GM19372 (cell line): ENCODE results near the gene SETD4.
"Not testable (repeated sequence)": the region's sequence is repeated elsewhere in the genome, so short reads cannot be mapped to it uniquely, and the experiment has no call there.

Source experiments
- ATAC-seq: cut with Tn5 transposase; IDR thresholded peaks from one replicate; pipeline ENCODE4 v1.9.1; 2021; ENCODE audit warnings: mild to moderate bottlenecking, low read depth, moderate library complexity; ENCODE audit not compliant: unreplicated experiment

SETD4 gene, protein sequence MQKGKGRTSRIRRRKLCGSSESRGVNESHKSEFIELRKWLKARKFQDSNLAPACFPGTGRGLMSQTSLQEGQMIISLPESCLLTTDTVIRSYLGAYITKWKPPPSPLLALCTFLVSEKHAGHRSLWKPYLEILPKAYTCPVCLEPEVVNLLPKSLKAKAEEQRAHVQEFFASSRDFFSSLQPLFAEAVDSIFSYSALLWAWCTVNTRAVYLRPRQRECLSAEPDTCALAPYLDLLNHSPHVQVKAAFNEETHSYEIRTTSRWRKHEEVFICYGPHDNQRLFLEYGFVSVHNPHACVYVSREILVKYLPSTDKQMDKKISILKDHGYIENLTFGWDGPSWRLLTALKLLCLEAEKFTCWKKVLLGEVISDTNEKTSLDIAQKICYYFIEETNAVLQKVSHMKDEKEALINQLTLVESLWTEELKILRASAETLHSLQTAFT

DNA sequence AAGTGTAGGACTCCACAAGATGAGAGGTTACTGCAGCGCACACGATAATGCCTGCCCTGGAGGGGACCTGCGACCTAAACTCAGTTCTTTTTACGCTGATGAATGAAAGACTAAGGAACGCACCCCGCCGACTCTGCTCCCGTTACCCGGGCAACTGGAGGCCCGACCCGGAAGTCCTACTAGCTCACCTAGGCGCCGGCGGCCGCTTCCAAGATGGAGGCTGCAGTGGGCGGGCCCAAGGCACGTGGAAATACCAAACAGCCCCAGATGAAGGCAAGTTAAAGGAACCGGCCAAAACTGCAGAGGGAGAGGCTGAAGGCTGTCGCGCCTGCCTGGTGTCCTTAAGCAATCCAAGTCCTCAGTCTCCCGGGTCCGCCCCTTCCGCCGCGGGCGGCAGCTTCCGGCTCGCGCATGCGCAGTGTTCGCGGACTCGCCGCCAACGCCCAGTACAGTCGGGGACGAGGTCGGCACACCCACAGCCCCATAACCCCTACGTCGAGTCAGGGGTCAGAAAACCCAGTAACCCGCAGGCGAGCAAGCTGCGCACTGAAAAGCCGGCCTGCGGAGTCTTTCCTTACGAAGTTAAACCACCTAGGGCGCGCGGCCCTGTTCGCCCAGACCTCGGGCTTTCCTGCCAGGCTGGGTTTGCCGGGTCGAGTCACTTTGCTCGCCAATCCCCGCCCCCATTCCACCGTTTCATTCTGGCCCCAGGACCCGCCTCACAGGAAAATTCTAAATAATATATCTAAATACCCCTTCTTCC, at the start of gene SETD4:
Gene SETD4, minus strand, starts transcription at position 368 of the 763 bp plus-strand sequence. CDS start 1,638 bp downstream, outside the sequence.
- ATAC-seq = peak; percentile 85

- no peak for ATAC-seq
Observed at GRCh38 chr21:36109868-36110267, 49.5 kb upstream of the SETD4 start.

DNA sequence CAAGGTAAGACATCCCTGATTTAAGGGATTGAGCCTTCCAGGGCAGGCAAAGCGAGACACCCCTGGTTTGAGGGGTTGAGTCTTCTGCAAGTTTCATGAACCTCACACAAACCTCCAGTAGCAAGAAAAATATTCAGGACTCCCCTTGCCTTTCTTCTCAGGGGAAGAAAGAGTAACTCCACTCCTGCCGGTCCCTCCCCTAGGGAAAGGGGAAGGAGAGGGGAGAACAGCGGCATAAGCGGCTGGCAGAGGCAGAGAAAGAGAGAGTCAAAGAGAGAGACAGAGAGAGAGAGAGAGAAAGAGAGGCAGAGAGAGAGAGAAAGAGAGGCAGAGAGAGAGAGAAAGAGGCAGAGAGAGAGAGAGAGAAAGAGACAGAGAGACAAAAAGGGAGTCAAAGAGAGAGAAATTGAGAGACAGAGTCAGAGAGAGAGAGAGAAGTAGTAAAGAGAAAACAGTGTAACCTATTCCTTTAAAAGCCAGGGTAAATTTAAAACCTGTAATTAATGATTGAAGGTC, 45.1 kb upstream of the SETD4 start:
- ATAC-seq = no peak

DNA sequence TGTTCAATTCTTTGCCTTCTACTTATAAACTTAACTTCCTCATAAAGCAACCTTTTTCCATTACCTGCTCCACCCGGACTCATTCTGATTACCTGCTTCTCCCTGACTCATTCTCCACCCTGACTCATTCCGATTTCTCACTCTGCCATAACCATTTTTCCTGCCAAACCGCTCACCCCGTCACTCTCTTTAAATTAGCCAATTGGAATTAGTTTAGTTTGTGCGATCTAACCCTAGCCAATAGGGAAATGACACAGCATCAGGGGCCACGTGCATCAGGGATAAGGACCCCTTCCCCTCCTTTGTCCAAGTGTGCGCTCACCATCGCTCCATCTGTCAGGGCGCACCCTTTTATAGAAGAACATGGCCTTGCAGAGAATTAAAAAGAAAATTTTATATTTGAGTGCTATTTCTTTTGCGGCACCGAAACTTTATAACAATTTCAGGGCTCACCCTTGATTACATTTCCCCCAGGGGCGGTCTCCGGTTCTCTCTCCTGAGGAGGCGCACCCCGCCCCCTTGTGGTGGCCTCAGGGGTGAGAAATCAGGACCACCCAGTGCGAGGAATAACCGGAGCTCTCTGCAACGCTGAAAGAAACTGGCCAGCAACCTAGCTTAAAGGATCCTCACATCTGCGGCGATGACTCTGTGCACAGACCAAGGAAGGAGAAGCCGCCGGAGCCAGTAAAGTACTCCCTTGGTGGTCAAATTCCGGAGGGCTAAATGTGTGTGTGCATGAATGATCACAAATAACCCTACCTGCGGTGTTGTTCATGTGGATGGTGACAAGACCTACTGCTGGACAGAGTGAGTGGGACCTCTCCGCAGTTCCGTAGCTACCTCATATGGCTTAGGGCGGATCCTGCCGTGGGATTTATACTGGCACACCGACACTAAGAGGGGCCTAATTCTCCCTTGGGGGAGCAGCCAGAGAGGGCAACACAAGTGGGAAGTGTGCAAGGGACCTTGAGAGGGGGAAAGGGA, 44.3 kb upstream of the SETD4 start:
- ATAC-seq = no peak

GRCh38 chr21:36103434-36103833, 43.1 kb upstream of the SETD4 start:
- no peak for ATAC-seq

DNA sequence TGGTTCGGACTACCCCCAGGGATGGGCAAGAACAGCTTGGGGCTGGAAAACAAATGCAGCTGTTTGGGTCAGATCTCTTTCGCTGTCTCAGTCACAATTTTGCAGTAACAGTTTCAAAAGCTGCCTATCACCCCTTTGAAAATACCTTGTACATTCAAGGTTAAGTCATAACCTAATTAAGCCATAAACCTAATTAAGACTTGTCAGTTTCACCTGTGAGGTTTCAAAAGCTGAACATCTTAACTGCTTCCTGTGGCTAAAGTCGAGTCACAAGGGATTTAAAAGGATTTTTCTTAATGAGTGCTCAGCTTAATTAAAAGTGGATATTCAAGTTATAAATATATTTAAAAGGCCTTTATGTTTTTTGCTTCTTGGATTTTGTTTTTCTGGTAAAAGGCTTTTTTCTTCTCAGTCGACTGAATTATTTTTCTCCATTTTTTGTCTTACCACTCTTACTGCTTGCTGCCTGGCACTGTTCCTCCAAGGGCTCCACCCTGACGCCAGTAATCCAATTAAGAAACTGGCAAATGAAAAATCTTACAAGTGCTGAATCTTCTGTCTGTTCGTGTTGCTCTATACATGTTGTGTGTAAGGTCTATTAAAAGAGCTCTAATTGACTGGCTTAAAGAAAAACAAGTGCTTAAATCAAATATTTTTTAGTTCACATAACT, 40.8 kb upstream of the SETD4 start:
- ATAC-seq = no peak

DNA sequence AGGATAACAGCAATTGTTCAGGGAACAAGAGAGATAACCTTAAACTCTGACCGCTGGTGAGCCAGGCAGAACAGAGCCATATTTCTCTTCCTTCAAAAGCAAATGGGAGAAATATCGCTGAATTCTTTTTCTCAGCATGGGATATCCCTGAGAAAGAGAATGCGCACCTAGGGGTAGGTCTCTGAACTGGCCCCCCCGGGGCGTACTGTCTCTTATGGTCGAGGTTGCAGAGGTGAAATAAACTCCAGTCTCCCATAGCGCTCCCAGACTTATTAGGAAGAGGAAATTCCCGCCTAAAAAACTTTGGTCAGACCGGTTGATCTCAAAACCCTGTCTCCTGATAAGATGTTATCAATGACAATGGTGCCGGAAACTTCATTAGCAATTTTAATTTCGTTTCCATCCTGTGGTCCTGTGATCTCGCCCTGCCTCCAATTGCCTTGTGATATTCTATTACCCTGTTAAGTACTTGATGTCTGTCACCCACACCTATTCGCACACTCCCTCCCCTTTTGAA, 39.4 kb upstream of the SETD4 start:
- not testable (repeated sequence) for ATAC-seq

- no peak for ATAC-seq
Observed at GRCh38 chr21:36099000-36099399, 38.7 kb upstream of the SETD4 start.

DNA sequence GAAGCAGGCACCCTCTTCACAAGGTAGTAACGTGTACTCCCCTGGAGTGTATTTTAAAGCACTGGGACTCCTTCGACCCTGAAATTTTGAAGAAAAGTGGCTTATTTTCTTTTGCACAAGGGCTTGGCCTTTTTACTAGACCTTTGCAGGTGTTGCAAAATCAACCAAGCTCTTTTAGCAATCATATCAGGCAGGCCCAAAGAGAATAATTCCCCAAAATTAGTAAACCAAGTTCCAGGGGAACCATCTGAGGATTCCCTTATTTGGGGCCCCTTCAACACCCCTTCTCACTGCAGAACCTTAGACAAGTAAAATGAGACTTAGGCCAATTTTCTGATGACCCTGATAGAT, 37.8 kb upstream of the SETD4 start:
- no peak for ATAC-seq

DNA sequence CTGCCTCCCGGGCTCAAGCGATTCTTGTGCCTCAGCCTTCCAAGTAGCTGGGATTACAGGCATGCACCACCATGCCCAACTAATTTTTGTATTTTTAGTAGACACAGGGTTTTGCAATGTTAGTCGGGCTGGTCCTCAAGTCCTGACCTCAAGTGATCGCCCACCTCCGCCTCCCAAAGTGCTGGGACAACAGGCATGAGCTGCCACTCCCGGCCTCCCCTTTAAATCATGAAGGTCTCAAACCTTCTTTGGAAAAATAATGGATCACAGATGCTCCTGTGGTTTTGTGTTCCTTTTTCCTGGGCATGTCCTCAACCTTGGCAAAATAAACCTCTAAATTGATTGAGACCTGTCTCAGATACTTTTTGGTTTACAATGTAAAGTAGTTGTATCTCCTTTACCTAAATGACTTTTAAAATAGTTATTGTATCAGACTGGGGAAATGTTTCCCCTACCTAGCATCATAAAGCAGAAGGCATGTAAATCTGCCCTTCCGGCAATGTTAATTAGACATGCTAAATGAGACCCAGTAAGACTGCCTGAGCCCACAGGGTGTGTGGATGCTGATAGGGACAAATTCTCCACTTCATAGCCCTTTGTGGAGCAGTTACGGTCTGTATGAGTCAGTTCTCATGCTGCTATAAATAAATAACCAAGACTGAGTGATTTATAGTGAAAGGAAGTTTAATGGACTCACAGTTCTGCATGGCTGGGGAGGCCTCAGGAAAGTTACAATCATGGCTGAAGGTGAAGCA, 37.3 kb upstream of the SETD4 start:
- no peak for ATAC-seq

GRCh38 chr21:36096398-36097290, 36.3 kb upstream of the SETD4 start:
- no peak for ATAC-seq

DNA sequence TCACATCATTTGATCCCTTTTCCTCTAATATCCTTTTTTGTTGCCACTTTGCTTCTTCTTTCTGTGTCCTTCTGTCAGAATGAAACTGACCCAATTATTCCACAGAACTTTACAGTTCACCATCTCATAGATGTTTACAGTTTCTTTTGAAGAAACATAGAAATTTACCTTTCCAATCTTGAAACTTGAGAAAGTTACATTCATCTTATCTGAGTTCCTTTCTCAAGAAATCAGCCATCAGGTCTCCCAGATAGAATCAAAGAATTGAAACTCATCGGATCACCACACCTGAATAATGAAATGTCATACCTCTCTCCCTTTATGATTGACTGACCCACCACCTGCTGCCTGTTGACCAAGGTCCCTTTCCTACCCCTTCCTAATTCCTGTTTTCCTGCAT, 33.2 kb upstream of the SETD4 start:
- ATAC-seq = no peak

DNA sequence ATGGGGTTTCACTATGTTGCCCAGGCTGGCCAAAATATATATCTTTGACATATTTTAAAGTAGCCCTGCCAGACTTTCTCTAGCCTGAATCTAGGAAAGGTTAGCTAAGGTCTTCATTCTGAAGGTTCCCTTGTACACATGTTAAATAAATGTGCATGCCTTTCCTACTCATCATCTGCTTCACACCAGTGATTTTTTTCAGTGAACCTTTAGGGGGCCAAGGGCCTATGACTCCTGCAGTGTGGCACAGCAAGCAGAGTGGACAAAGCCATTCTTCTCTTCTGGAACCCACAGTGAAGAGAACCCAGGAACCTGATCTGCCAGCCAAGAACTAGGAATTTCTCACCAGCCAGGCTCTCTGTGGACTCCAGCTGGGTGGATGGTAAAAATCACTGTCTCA, 32.4 kb upstream of the SETD4 start:
- no peak for ATAC-seq

- ATAC-seq = no peak
Observed at GRCh38 chr21:36089946-36090345, 29.6 kb upstream of the SETD4 start.

- ATAC-seq = no peak
Observed at GRCh38 chr21:36087362-36088138, 27.2 kb upstream of the SETD4 start.

DNA sequence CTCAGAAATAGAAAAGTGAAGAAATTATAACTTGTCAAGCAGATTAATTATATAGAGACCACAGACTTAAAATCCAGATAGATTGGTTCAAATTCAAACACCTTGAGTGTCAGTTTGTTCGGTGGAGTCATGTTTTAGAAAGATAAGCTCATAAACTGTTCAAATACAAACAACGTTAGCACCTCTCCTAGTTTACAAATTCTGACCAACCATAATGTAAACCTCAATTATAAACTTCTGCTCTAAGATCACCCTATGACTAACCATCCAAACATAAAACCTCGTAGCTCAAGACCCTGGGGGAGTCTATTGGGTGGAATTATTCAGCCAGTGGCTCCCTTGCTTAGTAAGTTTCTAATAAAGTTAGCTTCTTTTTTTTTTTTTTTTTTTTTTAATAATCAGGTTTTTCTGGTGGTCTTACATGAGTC, 21.9 kb upstream of the SETD4 start:
- no peak for ATAC-seq

DNA sequence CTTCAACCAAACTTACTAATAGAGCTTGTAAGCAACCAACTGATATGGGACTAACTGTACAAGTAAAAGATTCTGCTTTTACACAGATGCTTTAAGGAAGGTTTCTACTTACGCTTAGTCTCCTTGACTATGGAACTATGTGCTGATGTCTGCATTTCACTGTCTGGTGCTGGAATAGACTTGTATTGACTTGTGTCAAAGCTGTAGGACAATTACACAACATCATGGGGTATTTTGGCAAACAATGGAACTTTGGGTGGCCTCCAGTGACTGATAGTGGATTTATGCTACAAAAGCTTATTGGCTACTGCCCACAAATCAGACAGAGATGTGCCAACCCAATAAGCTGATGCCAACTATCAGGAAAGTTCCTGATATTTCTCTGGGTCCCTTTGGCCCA, 20.1 kb upstream of the SETD4 start:
- no peak for ATAC-seq
